ENCODE data around the gene MIOX. TPM values are rescaled to one million over a fixed set of nuclear protein-coding genes. Genes with fewer than 3 reads are reported as not detected.

MIOX gene
- total RNA-seq, 1 experiment from 2014 or later: 1.4 TPM

DNA sequence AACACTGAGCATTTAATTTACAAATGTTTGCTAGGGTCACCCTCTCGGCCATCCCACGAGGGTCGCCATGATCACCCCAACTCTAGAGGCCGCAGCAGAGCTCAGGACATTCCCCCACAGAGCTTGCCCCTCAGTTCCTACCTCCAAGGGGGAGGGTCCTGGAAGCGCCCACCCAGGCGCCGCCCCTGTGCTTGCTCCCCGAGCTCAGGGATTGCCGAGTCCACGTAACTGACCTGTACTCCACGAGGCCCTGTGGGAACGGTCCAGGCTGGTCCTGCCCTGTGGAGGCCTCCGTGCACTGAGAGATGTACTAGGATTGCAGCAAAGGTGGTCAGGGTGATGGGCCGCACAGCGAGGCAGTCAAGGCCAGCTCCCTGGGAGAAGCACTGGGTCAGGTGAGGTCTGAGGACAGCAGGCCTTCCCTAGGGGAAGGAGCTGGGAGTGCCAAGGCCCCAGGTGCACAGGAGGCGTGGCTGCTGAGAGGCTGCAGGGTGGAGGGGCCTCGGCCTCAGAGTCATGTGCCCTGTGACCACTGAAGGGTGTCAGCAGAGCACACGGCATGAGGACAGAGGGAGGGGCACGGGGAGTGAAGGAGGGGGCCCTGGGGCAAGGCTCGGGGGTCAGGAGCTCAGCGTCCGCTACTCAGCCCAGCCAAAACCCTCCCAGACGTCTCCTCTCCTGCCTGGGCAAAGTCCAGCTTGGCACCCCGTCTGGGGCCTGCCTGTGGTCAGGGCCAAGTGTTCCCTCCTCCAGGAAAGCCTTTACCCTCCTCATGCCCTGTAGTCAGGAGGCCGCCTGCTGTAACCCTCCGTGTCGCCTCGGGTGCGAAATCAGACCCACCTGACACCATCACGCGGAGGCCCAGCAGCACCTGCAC is 2.4 kb upstream of the MIOX start:
- Histone ChIP-seq H2BK5ac (ENCODE audit: insufficient read length, low read length) (no peak overlapping the region), H3K27ac (ENCODE audit: insufficient read length, low read depth, low read length) (no peak overlapping the region), H2BK120ac (ENCODE audit: low read depth, low read length, poor library complexity, severe bottlenecking) (no peak overlapping the region), H3K23ac (ENCODE audit: insufficient read length, low read depth, low read length) (no peak overlapping the region), H2AFZ (ENCODE audit: low read length) (no peak overlapping the region), H2AK5ac (ENCODE audit: insufficient read length, low read length) (no peak overlapping the region), H3K4me1 (ENCODE audit: insufficient read depth, low read length) (no peaks in the 10 kb centered on the region), H3K9ac (ENCODE audit: extremely low read depth, insufficient read length, low read length) (no peak overlapping the region), H3K79me1 (ENCODE audit: insufficient read depth, low read depth, low read length, poor library complexity, severe bottlenecking) (no peaks in the 10 kb centered on the region), H3K23me2 (ENCODE audit: insufficient read length, low read depth, low read length, poor library complexity, severe bottlenecking) (peaks cover 7% of the 10 kb centered on the region), H4K8ac (replicated peaks; ENCODE audit: insufficient read length, low read depth, low read length) (no peak overlapping the region), H3K9me3 (ENCODE audit: control insufficient read depth, low read depth, low read length) (no peaks in the 10 kb centered on the region), H3K4me2 (ENCODE audit: insufficient read depth, insufficient read length, low read length) (no peak overlapping the region), H3K27me3 (ENCODE audit: insufficient read depth, low read length) (peaks cover 9% of the 10 kb centered on the region; the same call in 1 of the 2 replicates), H3K14ac (ENCODE audit: insufficient read depth, low read length) (no peak overlapping the region; the same call in 1 of the 2 replicates), H3K4ac (ENCODE audit: low read depth, low read length) (no peak overlapping the region), H2BK15ac (ENCODE audit: low read depth, low read length) (no peak overlapping the region), H4K20me1 (ENCODE audit: control insufficient read depth, insufficient read depth, insufficient read length) (no peaks in the 10 kb centered on the region), H3K56ac (ENCODE audit: insufficient read length, low read depth, low read length) (no peak overlapping the region), H3K79me2 (ENCODE audit: insufficient read depth, low read length) (no peaks in the 10 kb centered on the region), H4K91ac (ENCODE audit: insufficient read length, low read depth, low read length) (no peak overlapping the region), H2BK12ac (ENCODE audit: insufficient read length, low read depth, low read length) (no peak overlapping the region), H3T11ph (ENCODE audit: low read length) (no peak overlapping the region), H4K5ac (ENCODE audit: insufficient read length, low read depth, low read length) (no peak overlapping the region), H3K18ac (ENCODE audit: insufficient read length, low read depth, low read length) (no peak overlapping the region), H2BK20ac (ENCODE audit: low read depth, low read length, poor library complexity, severe bottlenecking) (no peak overlapping the region)
- TF ChIP-seq, protein P1, sequence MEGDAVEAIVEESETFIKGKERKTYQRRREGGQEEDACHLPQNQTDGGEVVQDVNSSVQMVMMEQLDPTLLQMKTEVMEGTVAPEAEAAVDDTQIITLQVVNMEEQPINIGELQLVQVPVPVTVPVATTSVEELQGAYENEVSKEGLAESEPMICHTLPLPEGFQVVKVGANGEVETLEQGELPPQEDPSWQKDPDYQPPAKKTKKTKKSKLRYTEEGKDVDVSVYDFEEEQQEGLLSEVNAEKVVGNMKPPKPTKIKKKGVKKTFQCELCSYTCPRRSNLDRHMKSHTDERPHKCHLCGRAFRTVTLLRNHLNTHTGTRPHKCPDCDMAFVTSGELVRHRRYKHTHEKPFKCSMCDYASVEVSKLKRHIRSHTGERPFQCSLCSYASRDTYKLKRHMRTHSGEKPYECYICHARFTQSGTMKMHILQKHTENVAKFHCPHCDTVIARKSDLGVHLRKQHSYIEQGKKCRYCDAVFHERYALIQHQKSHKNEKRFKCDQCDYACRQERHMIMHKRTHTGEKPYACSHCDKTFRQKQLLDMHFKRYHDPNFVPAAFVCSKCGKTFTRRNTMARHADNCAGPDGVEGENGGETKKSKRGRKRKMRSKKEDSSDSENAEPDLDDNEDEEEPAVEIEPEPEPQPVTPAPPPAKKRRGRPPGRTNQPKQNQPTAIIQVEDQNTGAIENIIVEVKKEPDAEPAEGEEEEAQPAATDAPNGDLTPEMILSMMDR (conservative IDR thresholded peaks at IDR 0.05): no peak
- WGBS (ENCODE audit: extremely low coverage, insufficient read length, low lambda C conversion rate): no CpG with 5 or more reads among the region's 31 CpGs
- Mint-ChIP-seq H3K9me3 (no peaks in the 10 kb centered on the region), H3K27ac (peak overlapping the region in 1 of 3 experiments; percentile 24; a peak in 1 of 7 replicates), H3K27me3 (ENCODE audit: low read depth) (peaks cover 22% of the 10 kb centered on the region), H3K36me3 (ENCODE audit: insufficient read depth in 1 of 3, low read depth in 3 of 3) (peaks cover 0 to 2% (median 0%) of the 10 kb centered on the region in 3 experiments; a peak in 1 of 7 replicates), H3K4me1 (peaks cover 3 to 9% of the 10 kb centered on the region in 2 experiments; a peak in 3 of 4 replicates), H3K4me3 (no peak overlapping the region; a peak in 1 of 5 replicates)
- DNase-seq: no peak

All from H9 (cell line).